HEK293T (cell line): ENCODE data around the gene TARS3.

Experiments
- CTCF ChIA-PET: fragments of 350-600 bp; formaldehyde crosslinking; extraction: SDS; loops from one replicate; lab custom pipeline; 2021; ENCODE audit warnings: antibody characterized with exemption, inconsistent platforms; lab: Yijun Ruan, JAX
- POLR2A ChIA-PET: fragments of 350-600 bp; formaldehyde crosslinking; extraction: SDS; loops from one replicate; lab custom pipeline; 2020; ENCODE audit warnings: antibody characterized with exemption, inconsistent platforms; lab: Yijun Ruan, JAX
- DNase-seq: peaks from one replicate; pipeline ENCODE4 v3.0.0; 2012; ENCODE audit warnings: mixed read lengths; ENCODE audit errors: extremely low spot score
- ARNT ChIP-seq: fragments of 450-650 bp; IDR thresholded peaks from 2 replicates; pipeline ENCODE4 v1.6.1; 2017; ENCODE audit warnings: mild to moderate bottlenecking
- BHLHE40 ChIP-seq: fragments of 450-650 bp; IDR thresholded peaks from 2 replicates; pipeline ENCODE4 v1.6.1; 2016; ENCODE audit warnings: mild to moderate bottlenecking, moderate library complexity, borderline replicate concordance
- CTBP1 ChIP-seq: fragments of 450-650 bp; IDR thresholded peaks from 2 replicates; pipeline ENCODE4 v1.6.1; 2016; ENCODE audit warnings: borderline replicate concordance
- ELF4 ChIP-seq: fragments of 450-650 bp; IDR thresholded peaks from 2 replicates; pipeline ENCODE4 v1.6.1; 2017; ENCODE audit warnings: antibody characterized with exemption
- FOXA1 ChIP-seq: fragments of 450-650 bp; IDR thresholded peaks from 2 replicates; pipeline ENCODE4 v1.6.1; 2016; ENCODE audit warnings: mild to moderate bottlenecking
- FOXK2 ChIP-seq: fragments of 450-650 bp; IDR thresholded peaks from 2 replicates; pipeline ENCODE4 v1.6.1; 2016; ENCODE audit warnings: mild to moderate bottlenecking
- FOXM1 ChIP-seq: fragments of 450-650 bp; IDR thresholded peaks from 2 replicates; pipeline ENCODE4 v1.6.1; 2017; ENCODE audit warnings: mild to moderate bottlenecking, borderline replicate concordance
- HDGF ChIP-seq: fragments of 450-650 bp; IDR thresholded peaks from 2 replicates; pipeline ENCODE4 v1.6.1; 2017; ENCODE audit warnings: antibody characterized with exemption, borderline replicate concordance
- L3MBTL2 ChIP-seq: fragments of 450-650 bp; conservative IDR thresholded peaks from 2 replicates; pipeline ENCODE4 v1.6.1; 2016; ENCODE audit warnings: mild to moderate bottlenecking
- LEF1 ChIP-seq: fragments of 450-650 bp; IDR thresholded peaks from 2 replicates; pipeline ENCODE4 v1.6.1; 2017; ENCODE audit warnings: mild to moderate bottlenecking, borderline replicate concordance
- NFRKB ChIP-seq: fragments of 450-650 bp; IDR thresholded peaks from 2 replicates; pipeline ENCODE4 v1.6.1; 2016; ENCODE audit warnings: mild to moderate bottlenecking, moderate library complexity
- PKNOX1 ChIP-seq: fragments of 450-650 bp; IDR thresholded peaks from 2 replicates; pipeline ENCODE4 v1.6.1; 2016
- SP1 ChIP-seq: fragments of 450-650 bp; IDR thresholded peaks from 2 replicates; pipeline ENCODE4 v1.6.1; 2017
- SUZ12 ChIP-seq: fragments of 450-650 bp; IDR thresholded peaks from 2 replicates; pipeline ENCODE4 v1.6.1; 2016; ENCODE audit warnings: mild to moderate bottlenecking
- TARDBP ChIP-seq: fragments of 450-650 bp; IDR thresholded peaks from 2 replicates; pipeline ENCODE4 v1.6.1; 2016
- ZNF384 ChIP-seq: fragments of 450-650 bp; IDR thresholded peaks from 2 replicates; pipeline ENCODE4 v1.6.1; 2016

The TARS3 gene

GRCh38 chr15:101733545-101733944 lies 9.3 kb upstream of the TARS3 start:
- no peak for TF ChIP-seq NFRKB
- no peak for TF ChIP-seq L3MBTL2
- no peak for TF ChIP-seq ELF4
- no peak for TF ChIP-seq CTBP1
- TF ChIP-seq SUZ12, result no peak
- TF ChIP-seq ZNF384, result no peak
- TF ChIP-seq TARDBP, result no peak
- no peak for TF ChIP-seq FOXA1
- no peak for TF ChIP-seq ARNT
- no peak for TF ChIP-seq BHLHE40
- TF ChIP-seq FOXM1, result no peak
- no peak for TF ChIP-seq LEF1
- TF ChIP-seq FOXK2, result no peak
- no peak for DNase-seq
- ChIA-PET CTCF (no interaction called here), POLR2A (no interaction called here)

- no peak for DNase-seq
- no peak for TF ChIP-seq FOXK2
- TF ChIP-seq FOXM1, result no peak
- TF ChIP-seq CTBP1, result no peak
- no peak for TF ChIP-seq SUZ12
- no peak for TF ChIP-seq SP1
- no peak for TF ChIP-seq TARDBP
- TF ChIP-seq ARNT, result no peak
- TF ChIP-seq ELF4, result no peak
- TF ChIP-seq BHLHE40, result no peak
- no peak for TF ChIP-seq ZNF384
- no peak for TF ChIP-seq L3MBTL2
- TF ChIP-seq LEF1, result no peak
- TF ChIP-seq FOXA1, result no peak
- TF ChIP-seq HDGF, result no peak
- ChIA-PET POLR2A (no interaction called here), CTCF (no interaction called here)
Observed at GRCh38 chr15:101732772-101733171, 8.5 kb upstream of the TARS3 start.

GRCh38 chr15:101731746-101732145 lies 7.5 kb upstream of the TARS3 start:
- CTCF ChIA-PET, result no interaction called here
- POLR2A ChIA-PET, result no interaction called here
- TF ChIP-seq SUZ12 (no peak), HDGF (no peak), TARDBP (no peak), FOXM1 (no peak), SP1 (no peak), ARNT (no peak), PKNOX1 (no peak), BHLHE40 (no peak), CTBP1 (no peak), FOXK2 (no peak), L3MBTL2 (no peak), NFRKB (no peak), LEF1 (no peak), ZNF384 (no peak), ELF4 (no peak), FOXA1 (no peak)
- no peak for DNase-seq

GRCh38 chr15:101727186-101727585 lies 2.9 kb upstream of the TARS3 start:
- no peak for DNase-seq
- ChIA-PET CTCF (no interaction called here), POLR2A (no interaction called here)
- no peak for TF ChIP-seq FOXA1
- TF ChIP-seq ELF4, result no peak
- no peak for TF ChIP-seq CTBP1
- TF ChIP-seq FOXK2, result no peak
- no peak for TF ChIP-seq PKNOX1
- no peak for TF ChIP-seq NFRKB
- TF ChIP-seq BHLHE40, result no peak
- TF ChIP-seq ZNF384, result no peak
- no peak for TF ChIP-seq SUZ12
- TF ChIP-seq L3MBTL2, result no peak
- TF ChIP-seq LEF1, result no peak
- TF ChIP-seq SP1, result no peak
- TF ChIP-seq HDGF, result no peak
- no peak for TF ChIP-seq ARNT
- no peak for TF ChIP-seq TARDBP
- no peak for TF ChIP-seq FOXM1

- POLR2A ChIA-PET, result interaction anchor here (0.9 kb wide), 1 partner anchor 12 kb away, joined by 3 read pairs; no protein-coding TSS in a partner anchor
- TF ChIP-seq BHLHE40 (no peak), L3MBTL2 (no peak; the same call in 1 of the 2 replicates), TARDBP (no peak), CTBP1 (no peak), HDGF (no peak), SUZ12 (no peak), FOXK2 (no peak), ZNF384 (no peak), LEF1 (no peak), ARNT (no peak), PKNOX1 (no peak), NFRKB (no peak), FOXM1 (no peak), ELF4 (no peak), FOXA1 (no peak), SP1 (no peak)
- CTCF ChIA-PET, result no interaction called here
Observed at GRCh38 chr15:101725073-101725472, 800 bp upstream of the TARS3 start.

GRCh38 chr15:101724675-101725005 lies 367 bp upstream of the TARS3 start:
- POLR2A ChIA-PET, result interaction anchor here (0.9 to 3.0 kb wide), 5 partner anchors 12 to 109 kb away, joined by 3 to 17 read pairs (median 4); no protein-coding TSS in a partner anchor
- CTCF ChIA-PET, result no interaction called here
- DNase-seq, result no peak
- TF ChIP-seq ZNF384, result no peak
- no peak for TF ChIP-seq PKNOX1
- TF ChIP-seq L3MBTL2, result no peak
- no peak for TF ChIP-seq BHLHE40
- no peak for TF ChIP-seq TARDBP
- no peak for TF ChIP-seq SP1

More at GRCh38 chr15:101725073-101725472, 800 bp upstream of the TARS3 start:
- DNase-seq, result no peak
